HCT116 (cell line): ENCODE data around the gene CNPY1. TPM values are rescaled to one million over a fixed set of nuclear protein-coding genes. Genes with fewer than 3 reads are reported as not detected.

Experiments
- ATAC-seq: fragments of 200-7000 bp; cut with Tn5 transposase; 2 replicates; pipeline ENCODE4 v1.9.1; 2020; ENCODE audit warnings: mild to moderate bottlenecking, moderate library complexity
- BruUV-seq: library from RNA; stranded (reverse); fragments of 400-500 nt; replicated peaks from 2 replicates; lab custom pipeline; 2021; lab: Mats Ljungman, UMichigan
- CTCF ChIA-PET: fragments of 300-600 bp; sonication (Branson Sonifier 250); formaldehyde crosslinking; loops from one replicate; lab custom pipeline; 2021; ENCODE audit warnings: antibody characterized with exemption; lab: Charles Lee
- POLR2A ChIA-PET: fragments of 300-600, 350-600 bp; sonication (Branson Sonifier 250); formaldehyde crosslinking; loops from one replicate; lab custom pipeline; 2021; ENCODE audit warnings: antibody characterized with exemption; lab: Charles Lee
- RAD21 ChIA-PET, 2 experiments: fragments of 300-600 bp; sonication (Branson Sonifier 250); formaldehyde crosslinking; loops; one replicate each; lab custom pipeline; 2023; ENCODE audit warnings: low total read pairs in 2 of 2; ENCODE audit not compliant: uncharacterized antibody in 2 of 2, unreplicated experiment in 2 of 2, low non-redundant PET in 1 of 2; lab: Charles Lee
- DNase-seq: peaks from one replicate; pipeline ENCODE4 v3.0.0-alpha.2; 2010; ENCODE audit warnings: low read depth, low spot score
- H2AFZ ChIP-seq: fragments of 200-600 bp; shearing (Covaris generic), sonication (generic); 2 replicates; pipeline ENCODE4 v1.6.1; 2017; ENCODE audit warnings: low read depth, mixed run types, mixed read lengths, antibody characterized with exemption, low read length; ENCODE audit not compliant: poor library complexity, severe bottlenecking
- H3K27ac ChIP-seq: 2 replicates; pipeline ENCODE4 v1.5.1; 2012; ENCODE audit warnings: low read depth, low read length
- H3K27me3 ChIP-seq: fragments of 200-600 bp; sonication (generic); 2 replicates; pipeline ENCODE4 v1.6.1; 2016; ENCODE audit warnings: mixed run types, low read length, mixed read lengths; ENCODE audit not compliant: insufficient read depth
- H3K36me3 ChIP-seq, 2 experiments: fragments of 200-500 bp in 1 of 2; fragments of 200-600 bp in 1 of 2; sonication (Bioruptor generic) in 1 of 2; sonication (generic) in 1 of 2; 2 replicates each; pipeline versions ENCODE4 v1.5.1 to v1.6.1; 2014 to 2016; ENCODE audit warnings: low read length in 2 of 2, inconsistent platforms in 1 of 2, mixed read lengths in 1 of 2, mixed run types in 1 of 2; ENCODE audit not compliant: insufficient read depth in 2 of 2, control insufficient read depth in 1 of 2
- H3K4me1 ChIP-seq, 2 experiments: fragments of 200-600 bp in 1 of 2; sonication (generic) in 1 of 2; 2 replicates each; pipeline versions ENCODE4 v1.5.1 to v1.6.1; 2012 to 2017; ENCODE audit warnings: low read length in 2 of 2, inconsistent platforms in 1 of 2, mild to moderate bottlenecking in 1 of 2, mixed read lengths in 1 of 2, mixed run types in 1 of 2, moderate library complexity in 1 of 2; ENCODE audit not compliant: insufficient read depth in 2 of 2, control insufficient read depth in 1 of 2
- H3K4me2 ChIP-seq: fragments of 200-600 bp; sonication (generic); 2 replicates; pipeline ENCODE4 v1.6.1; 2017; ENCODE audit warnings: mixed run types, low read length, mixed read lengths
- H3K4me3 ChIP-seq, 2 experiments: fragments of 200-600 bp in 1 of 2; sonication (generic) in 1 of 2; replicated peaks in 1 of 2; 2 replicates each; pipeline ENCODE4 v1.5.1; 2011 to 2016; ENCODE audit warnings: low read length in 2 of 2, control low read depth in 1 of 2, low read depth in 1 of 2, mild to moderate bottlenecking in 1 of 2, mixed read lengths in 1 of 2, mixed run types in 1 of 2
- H3K79me2 ChIP-seq: fragments of 200-600 bp; sonication (generic); 2 replicates; pipeline ENCODE4 v1.6.1; 2017; ENCODE audit warnings: mild to moderate bottlenecking, mixed run types, low read length, moderate library complexity, mixed read lengths; ENCODE audit not compliant: insufficient read depth
- H3K9ac ChIP-seq: fragments of 200-600 bp; sonication (generic); 2 replicates; pipeline ENCODE4 v1.6.1; 2016; ENCODE audit warnings: low read length, mixed read lengths
- H3K9me2 ChIP-seq: fragments of 200-600 bp; sonication (generic), shearing (Covaris generic); 2 replicates; pipeline ENCODE4 v1.6.1; 2017; ENCODE audit warnings: mixed run types, mild to moderate bottlenecking, moderate library complexity; ENCODE audit not compliant: insufficient read depth
- H3K9me3 ChIP-seq, 2 experiments: fragments of 200-500 bp in 1 of 2; fragments of 200-600 bp in 1 of 2; sonication (Bioruptor generic) in 1 of 2; sonication (generic) in 1 of 2; 2 replicates each; pipeline ENCODE4 v1.6.1; 2014 to 2017; ENCODE audit warnings: low read length in 2 of 2, mixed read lengths in 2 of 2, inconsistent platforms in 1 of 2, low read depth in 1 of 2, mild to moderate bottlenecking in 1 of 2, mixed run types in 1 of 2, moderate library complexity in 1 of 2; ENCODE audit not compliant: control insufficient read depth in 1 of 2, insufficient read depth in 1 of 2
- H4K20me1 ChIP-seq: fragments of 200-600 bp; sonication (generic), shearing (Covaris generic); 2 replicates; pipeline ENCODE4 v1.6.1; 2017; ENCODE audit warnings: mixed run types, mild to moderate bottlenecking, moderate library complexity; ENCODE audit not compliant: insufficient read depth
- CEBPB ChIP-seq: IDR thresholded peaks from 2 replicates; pipeline ENCODE4 v1.6.1; 2012; ENCODE audit warnings: low read depth
- EZH2 ChIP-seq: fragments of 200-600 bp; sonication (generic); IDR thresholded peaks from 2 replicates; pipeline ENCODE4 v1.6.1; 2017; ENCODE audit warnings: antibody characterized with exemption, mixed run types
- EZH2phosphoT487 ChIP-seq: fragments of 200-600 bp; IDR thresholded peaks from 2 replicates; pipeline ENCODE4 v1.6.1; 2018; ENCODE audit warnings: antibody characterized with exemption, borderline replicate concordance
- JUND ChIP-seq: IDR thresholded peaks from 2 replicates; pipeline ENCODE4 v1.6.1; 2012
- POLR2AphosphoS5 ChIP-seq: IDR thresholded peaks from 2 replicates; pipeline ENCODE4 v1.6.1; 2011; ENCODE audit warnings: mild to moderate bottlenecking, low read depth, low read length, moderate library complexity
- RAD21 ChIP-seq: IDR thresholded peaks from 2 replicates; pipeline ENCODE4 v1.6.1; 2012; ENCODE audit warnings: low read depth, mild to moderate bottlenecking
- SP1 ChIP-seq: IDR thresholded peaks from 2 replicates; pipeline ENCODE4 v1.6.1; 2012; ENCODE audit warnings: low read depth
- SRF ChIP-seq: IDR thresholded peaks from 2 replicates; pipeline ENCODE4 v1.6.1; 2012; ENCODE audit warnings: low read depth
- TCF7L2 ChIP-seq: IDR thresholded peaks from 2 replicates; pipeline ENCODE4 v1.7.0; 2011; ENCODE audit warnings: borderline replicate concordance, inconsistent platforms; ENCODE audit not compliant: insufficient read depth, insufficient read length; ENCODE audit errors: extremely low read depth
- YY1 ChIP-seq: IDR thresholded peaks from 2 replicates; pipeline ENCODE4 v1.6.1; 2011; ENCODE audit warnings: low read length, low read depth, moderate library complexity, mild to moderate bottlenecking; ENCODE audit not compliant: insufficient replicate concordance; ENCODE audit errors: extremely low read depth
- intact Hi-C: fragments of 100-400 bp; cut with micrococcal nuclease; formaldehyde crosslinking; loops from 2 replicates; pipeline ENCODE4 v1.10.0; 2022
- total RNA-seq: library from RNA; stranded (reverse); gene quantifications from one replicate; pipeline ENCODE4 v1.2.1, GENCODE V29; 2021; ENCODE audit not compliant: unreplicated experiment
- TF ChIP-seq, protein P1 (sequence below): IDR thresholded peaks from 2 replicates; pipeline ENCODE4 v1.6.1; 2012; ENCODE audit warnings: low read depth
- TF ChIP-seq, protein P2 (sequence below): IDR thresholded peaks from 2 replicates; pipeline ENCODE4 v1.6.1; 2012
- TF ChIP-seq, protein P3 (sequence below), 3 experiments: fragments of 200-600 bp in 1 of 3; sonication (generic) in 1 of 3; IDR thresholded peaks in 2 of 3; conservative IDR thresholded peaks in 1 of 3; 2 replicates each; pipeline ENCODE4 v1.5.1; 2012 to 2017; ENCODE audit warnings: low read depth in 2 of 3, low read length in 2 of 3, antibody characterized with exemption in 1 of 3, borderline replicate concordance in 1 of 3, control low read depth in 1 of 3, mild to moderate bottlenecking in 1 of 3, mixed read lengths in 1 of 3, mixed run types in 1 of 3, moderate library complexity in 1 of 3; ENCODE audit not compliant: insufficient read depth in 1 of 3
- TF ChIP-seq, protein P4 (sequence below): IDR thresholded peaks from 2 replicates; pipeline ENCODE4 v1.6.1; 2012

Gene CNPY1
- total RNA-seq, 1 experiment from 2014 or later: not detected

DNA sequence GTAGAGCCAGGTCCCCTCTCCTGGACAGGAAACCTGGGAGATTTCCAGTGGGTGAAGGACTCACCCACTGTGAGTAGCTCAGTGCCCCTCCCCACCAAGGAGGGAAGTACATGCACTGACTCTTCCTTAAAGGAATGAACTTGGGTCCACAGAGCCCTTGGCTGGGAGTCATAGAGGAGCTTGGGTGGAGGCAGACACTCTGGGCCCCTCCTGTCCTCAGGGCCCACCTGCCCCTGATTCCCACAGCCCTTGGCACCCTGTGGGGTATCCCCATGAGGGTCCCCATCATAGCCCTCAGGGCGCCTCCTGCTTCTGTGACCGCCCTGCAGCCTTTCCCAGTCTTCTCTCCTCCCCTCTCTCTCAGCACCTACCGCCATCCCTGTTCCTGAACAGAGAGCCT is 84.7 kb downstream of the CNPY1 start:
- RAD21 ChIA-PET: no interaction called here
- Histone ChIP-seq H3K27ac (no peak overlapping the region), H2AFZ (no peak overlapping the region), H3K9me2 (no peaks in the 10 kb centered on the region), H4K20me1 (no peaks in the 10 kb centered on the region), H3K36me3 (no peaks in the 10 kb centered on the region), H3K9me3 (no peaks in the 10 kb centered on the region)
- POLR2A ChIA-PET: no interaction called here
- CTCF ChIA-PET: no interaction called here
- no peak for DNase-seq
- intact Hi-C loops: no loop called here
- TF ChIP-seq TCF7L2: no peak
- TF ChIP-seq, protein P1, sequence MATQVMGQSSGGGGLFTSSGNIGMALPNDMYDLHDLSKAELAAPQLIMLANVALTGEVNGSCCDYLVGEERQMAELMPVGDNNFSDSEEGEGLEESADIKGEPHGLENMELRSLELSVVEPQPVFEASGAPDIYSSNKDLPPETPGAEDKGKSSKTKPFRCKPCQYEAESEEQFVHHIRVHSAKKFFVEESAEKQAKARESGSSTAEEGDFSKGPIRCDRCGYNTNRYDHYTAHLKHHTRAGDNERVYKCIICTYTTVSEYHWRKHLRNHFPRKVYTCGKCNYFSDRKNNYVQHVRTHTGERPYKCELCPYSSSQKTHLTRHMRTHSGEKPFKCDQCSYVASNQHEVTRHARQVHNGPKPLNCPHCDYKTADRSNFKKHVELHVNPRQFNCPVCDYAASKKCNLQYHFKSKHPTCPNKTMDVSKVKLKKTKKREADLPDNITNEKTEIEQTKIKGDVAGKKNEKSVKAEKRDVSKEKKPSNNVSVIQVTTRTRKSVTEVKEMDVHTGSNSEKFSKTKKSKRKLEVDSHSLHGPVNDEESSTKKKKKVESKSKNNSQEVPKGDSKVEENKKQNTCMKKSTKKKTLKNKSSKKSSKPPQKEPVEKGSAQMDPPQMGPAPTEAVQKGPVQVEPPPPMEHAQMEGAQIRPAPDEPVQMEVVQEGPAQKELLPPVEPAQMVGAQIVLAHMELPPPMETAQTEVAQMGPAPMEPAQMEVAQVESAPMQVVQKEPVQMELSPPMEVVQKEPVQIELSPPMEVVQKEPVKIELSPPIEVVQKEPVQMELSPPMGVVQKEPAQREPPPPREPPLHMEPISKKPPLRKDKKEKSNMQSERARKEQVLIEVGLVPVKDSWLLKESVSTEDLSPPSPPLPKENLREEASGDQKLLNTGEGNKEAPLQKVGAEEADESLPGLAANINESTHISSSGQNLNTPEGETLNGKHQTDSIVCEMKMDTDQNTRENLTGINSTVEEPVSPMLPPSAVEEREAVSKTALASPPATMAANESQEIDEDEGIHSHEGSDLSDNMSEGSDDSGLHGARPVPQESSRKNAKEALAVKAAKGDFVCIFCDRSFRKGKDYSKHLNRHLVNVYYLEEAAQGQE: no peak
- TF ChIP-seq, protein P2, sequence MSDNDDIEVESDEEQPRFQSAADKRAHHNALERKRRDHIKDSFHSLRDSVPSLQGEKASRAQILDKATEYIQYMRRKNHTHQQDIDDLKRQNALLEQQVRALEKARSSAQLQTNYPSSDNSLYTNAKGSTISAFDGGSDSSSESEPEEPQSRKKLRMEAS: no peak
- no peak for TF ChIP-seq CEBPB
- no peak for TF ChIP-seq SP1
- TF ChIP-seq POLR2AphosphoS5: no peak
- no peak for TF ChIP-seq EZH2phosphoT487
- TF ChIP-seq JUND: no peak
- TF ChIP-seq, protein P3, sequence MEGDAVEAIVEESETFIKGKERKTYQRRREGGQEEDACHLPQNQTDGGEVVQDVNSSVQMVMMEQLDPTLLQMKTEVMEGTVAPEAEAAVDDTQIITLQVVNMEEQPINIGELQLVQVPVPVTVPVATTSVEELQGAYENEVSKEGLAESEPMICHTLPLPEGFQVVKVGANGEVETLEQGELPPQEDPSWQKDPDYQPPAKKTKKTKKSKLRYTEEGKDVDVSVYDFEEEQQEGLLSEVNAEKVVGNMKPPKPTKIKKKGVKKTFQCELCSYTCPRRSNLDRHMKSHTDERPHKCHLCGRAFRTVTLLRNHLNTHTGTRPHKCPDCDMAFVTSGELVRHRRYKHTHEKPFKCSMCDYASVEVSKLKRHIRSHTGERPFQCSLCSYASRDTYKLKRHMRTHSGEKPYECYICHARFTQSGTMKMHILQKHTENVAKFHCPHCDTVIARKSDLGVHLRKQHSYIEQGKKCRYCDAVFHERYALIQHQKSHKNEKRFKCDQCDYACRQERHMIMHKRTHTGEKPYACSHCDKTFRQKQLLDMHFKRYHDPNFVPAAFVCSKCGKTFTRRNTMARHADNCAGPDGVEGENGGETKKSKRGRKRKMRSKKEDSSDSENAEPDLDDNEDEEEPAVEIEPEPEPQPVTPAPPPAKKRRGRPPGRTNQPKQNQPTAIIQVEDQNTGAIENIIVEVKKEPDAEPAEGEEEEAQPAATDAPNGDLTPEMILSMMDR (IDR thresholded peaks at IDR 0.05 in 2 of 3, conservative IDR thresholded peaks at IDR 0.05 in 1 of 3; ENCODE audit: borderline replicate concordance in 1 of 3, insufficient read depth in 1 of 3, low read depth in 2 of 3, low read length in 2 of 3): no peak
- TF ChIP-seq, protein P4, sequence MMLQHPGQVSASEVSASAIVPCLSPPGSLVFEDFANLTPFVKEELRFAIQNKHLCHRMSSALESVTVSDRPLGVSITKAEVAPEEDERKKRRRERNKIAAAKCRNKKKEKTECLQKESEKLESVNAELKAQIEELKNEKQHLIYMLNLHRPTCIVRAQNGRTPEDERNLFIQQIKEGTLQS: no peak
- TF ChIP-seq EZH2: no peak
- no peak for TF ChIP-seq SRF
- no peak for TF ChIP-seq RAD21
- no peak for TF ChIP-seq YY1
- TF ChIP-seq, all 23 proteins: peak for 0
- Histone ChIP-seq H3K9ac (no peak overlapping the region), H3K4me3 (no peak overlapping the region), H3K27me3 (no peaks in the 10 kb centered on the region), H3K4me2 (no peak overlapping the region), H3K4me1 (peaks cover 0 to 6% of the 10 kb centered on the region in 2 experiments; a peak in 2 of 4 replicates), H3K79me2 (no peaks in the 10 kb centered on the region)
- BruUV-seq: no TSS peak
- ATAC-seq: no peak
